GM19468 (cell line): ENCODE data around the gene NTN3.
A peak's percentile ranks its signal among the peaks of the same experiment; 100 is the strongest.

ENCODE experiments used
- ATAC-seq: cut with Tn5 transposase; IDR thresholded peaks from one replicate; pipeline ENCODE4 v1.9.1; 2021; ENCODE audit warnings: mild to moderate bottlenecking, moderate library complexity, moderate number of reproducible peaks; ENCODE audit not compliant: unreplicated experiment; ENCODE audit errors: extremely low read depth

NTN3 gene

DNA sequence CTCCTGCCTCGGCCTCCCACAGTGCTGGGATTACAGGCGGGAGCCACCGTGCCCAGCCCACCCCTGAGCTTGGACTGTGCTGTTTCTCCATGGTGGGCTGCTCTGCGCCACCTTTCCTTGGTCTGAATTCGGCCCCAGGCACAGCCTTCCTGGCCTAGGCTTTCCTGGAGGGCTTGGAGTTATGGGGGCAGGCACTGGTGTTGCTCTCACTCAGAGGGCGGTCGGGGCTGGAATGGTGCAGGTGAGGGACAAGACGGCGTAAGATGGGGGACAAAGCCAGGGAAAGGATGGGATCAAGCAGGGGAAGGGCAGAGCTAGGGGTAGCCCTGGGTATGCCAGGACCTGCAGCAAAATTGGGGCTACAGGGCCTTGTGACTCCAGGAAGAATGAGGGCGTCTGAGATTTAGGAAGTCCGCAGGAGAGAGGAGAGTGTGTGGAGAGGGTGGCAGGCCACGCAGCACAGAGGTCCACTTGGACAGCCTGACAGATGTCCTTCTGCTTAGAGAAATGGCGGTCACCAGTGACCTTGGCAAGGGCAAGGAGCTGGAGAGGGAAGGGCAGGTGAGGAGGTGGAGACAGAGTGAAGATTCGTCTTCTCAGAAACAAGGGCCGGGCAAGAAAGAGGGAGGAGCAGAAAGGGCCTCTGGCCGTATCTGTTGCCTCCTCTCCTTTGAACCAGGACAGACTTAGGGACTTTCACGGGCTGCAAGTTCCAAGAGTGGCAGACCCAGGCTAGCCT lies 41.1 kb downstream of the NTN3 start:
- ATAC-seq: no peak

DNA sequence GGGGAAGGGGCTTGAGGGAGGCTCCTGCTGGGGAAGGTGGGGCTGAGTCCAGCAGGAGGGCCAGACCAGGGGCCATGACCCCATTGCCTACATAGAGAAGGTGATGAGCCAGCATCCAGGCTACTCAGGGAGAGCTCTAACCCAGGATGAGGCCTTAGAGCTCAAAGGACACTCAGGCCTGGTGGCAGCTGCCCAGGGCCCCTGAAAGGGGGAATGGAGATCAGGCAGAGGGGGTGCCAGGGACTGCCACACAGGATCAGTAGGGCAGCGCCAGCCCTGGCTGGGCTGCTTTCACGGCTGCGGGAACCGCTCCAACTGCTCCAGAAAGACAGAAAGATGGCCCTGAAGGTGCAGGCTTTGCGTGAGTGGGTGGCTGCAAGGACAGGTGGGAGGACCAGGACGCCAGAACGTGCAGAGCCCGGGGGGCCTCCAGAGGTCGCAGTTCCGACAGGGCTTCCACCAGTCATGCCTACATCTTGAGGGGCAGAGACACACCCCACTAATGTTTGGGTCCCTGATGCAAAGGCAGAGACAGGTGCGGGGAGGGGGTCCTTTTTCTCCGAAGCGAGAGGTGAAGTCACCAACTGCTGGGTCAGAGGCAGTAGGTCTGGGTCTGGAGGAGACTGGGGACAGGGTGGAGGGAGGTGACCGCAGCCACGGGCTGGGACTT lies 41.8 kb downstream of the NTN3 start:
- no peak for ATAC-seq

GRCh38 chr16:2513405-2514332 lies 42.6 kb downstream of the NTN3 start, which contains the start of gene ATP6V0C:
ATP6V0C (plus strand) TSS chr16:2513952; CDS start chr16:2514104, 152 bp downstream.
- ATAC-seq: peak; percentile 48

- ATAC-seq: no peak
These were observed 43.5 kb downstream of the NTN3 start for GRCh38 chr16:2514333-2515179.

- ATAC-seq: no peak
These were observed 44.2 kb downstream of the NTN3 start for GRCh38 chr16:2515180-2515851.

DNA sequence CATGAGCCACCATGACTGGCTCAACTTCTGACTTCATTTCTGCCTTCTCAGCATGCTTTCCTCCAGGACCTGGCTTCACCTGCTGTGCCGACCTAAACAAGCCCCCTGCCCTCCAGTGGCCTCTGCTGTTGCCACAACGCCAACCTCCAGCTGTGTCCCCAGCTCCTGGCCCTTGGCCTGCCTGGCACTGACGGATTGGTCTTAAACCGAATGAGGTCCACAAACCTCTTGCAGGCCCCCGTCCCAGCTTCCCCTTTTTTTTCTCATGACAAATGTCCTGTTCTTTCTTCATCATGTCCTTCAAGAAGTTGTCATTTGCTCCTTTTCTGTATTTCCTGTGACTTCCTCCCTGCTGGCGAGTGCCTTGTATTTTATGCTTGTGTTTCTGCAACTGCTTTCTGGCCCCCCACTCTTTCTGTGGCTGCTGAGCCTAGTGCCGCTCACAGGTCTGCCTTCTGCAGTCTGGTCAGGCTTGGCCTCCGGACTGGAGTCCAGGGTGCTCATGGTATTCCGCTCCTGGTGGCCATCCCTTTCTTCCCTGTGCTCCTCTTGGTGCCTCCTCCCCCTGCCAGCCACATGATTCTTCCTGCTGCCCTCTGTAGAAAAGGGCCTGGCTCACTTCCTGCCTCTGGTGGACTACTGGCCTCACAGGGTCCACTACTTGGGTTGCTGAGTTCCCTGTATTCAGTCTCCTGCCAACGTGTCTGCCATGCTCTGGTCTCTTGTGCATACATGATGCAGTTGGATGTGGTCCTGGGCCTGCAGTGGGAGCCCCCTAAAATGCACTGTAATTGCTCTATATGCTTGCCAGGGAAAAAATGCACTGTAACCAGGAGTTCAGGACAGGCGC lies 45.5 kb downstream of the NTN3 start:
- ATAC-seq: no peak

- no peak for ATAC-seq
These were observed 47.0 kb downstream of the NTN3 start for GRCh38 chr16:2517954-2518605.

DNA sequence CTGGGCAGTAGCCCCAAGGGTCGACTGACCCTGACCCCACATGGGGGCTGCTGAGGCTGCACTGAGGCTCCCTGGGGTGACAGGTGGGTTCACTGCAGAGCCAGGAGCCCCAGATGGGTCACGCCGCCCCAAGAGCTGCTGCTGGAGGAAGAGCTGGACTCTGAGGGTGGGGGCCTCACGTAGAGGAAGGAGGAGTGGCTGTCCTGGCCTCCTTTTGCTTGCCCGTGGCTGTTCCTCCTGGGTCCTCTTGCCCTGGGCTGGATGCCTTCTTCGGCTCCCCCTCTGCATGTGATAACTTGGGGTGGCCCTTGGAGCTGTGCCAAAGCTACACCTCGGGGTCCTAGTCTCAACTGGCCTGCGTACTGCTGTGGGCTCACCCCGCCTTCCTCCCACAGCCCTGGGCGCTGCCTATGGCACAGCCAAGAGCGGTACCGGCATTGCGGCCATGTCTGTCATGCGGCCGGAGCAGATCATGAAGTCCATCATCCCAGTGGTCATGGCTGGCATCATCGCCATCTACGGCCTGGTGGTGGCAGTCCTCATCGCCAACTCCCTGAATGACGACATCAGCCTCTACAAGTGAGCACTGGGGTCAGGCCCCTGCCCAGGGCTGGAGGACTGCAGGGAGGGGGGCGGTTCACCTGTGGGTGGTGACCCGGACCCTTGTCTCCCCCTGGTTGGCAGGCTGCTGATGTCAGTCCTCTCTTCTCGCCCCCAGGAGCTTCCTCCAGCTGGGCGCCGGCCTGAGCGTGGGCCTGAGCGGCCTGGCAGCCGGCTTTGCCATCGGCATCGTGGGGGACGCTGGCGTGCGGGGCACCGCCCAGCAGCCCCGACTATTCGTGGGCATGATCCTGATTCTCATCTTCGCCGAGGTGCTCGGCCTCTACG lies 48.0 kb downstream of the NTN3 start:
- ATAC-seq: no peak

GRCh38 chr16:2519711-2520080 lies 48.6 kb downstream of the NTN3 start:
- no peak for ATAC-seq

DNA sequence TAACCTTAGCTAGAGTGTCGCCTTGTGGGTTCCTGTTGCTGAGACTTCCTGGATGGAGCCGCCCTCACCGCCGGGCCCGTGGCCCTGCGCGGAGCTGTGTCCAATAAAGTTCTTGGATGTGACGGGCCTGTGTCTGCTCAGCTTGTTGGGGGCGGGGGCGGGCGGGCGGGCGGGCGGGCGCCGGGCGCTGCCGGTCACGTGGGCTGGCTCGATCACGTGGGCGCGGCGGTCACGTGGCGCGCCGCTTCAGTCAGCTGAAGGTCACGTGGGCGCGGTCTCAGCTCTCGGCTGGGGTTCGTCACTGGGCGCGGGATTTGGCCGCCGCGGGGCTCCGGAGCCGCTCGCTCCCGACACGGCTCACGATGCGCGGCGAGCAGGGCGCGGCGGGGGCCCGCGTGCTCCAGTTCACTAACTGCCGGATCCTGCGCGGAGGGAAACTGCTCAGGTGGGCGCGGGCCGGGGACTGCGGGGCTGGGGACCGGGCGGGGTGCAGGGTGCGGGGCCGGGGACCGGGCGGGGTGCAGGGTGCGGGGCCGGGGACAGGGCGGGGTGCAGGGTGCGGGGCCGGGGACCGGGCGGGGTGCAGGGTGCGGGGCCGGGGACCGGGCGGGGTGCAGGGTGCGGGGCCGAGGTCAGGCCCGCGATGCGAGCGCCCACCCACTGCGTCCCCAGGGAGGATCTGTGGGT lies 49.1 kb downstream of the NTN3 start, which contains the start of gene AMDHD2:
Gene AMDHD2, plus strand, starts transcription at position 275 of the 687 bp plus-strand sequence. Its CDS starts 88 bp downstream, at position 363.
- ATAC-seq: no peak

GRCh38 chr16:2520784-2521531 lies 49.9 kb downstream of the NTN3 start:
- ATAC-seq: peak; percentile 36
